RWPE1 (cell line): ENCODE measurements around the gene CYCS.
"Not testable (repeated sequence)": the region's sequence is repeated elsewhere in the genome, so short reads cannot be mapped to it uniquely, and the experiment has no call there.

Experiments
- CTCF ChIA-PET: fragments of 350-600 bp; sonication (Branson Sonifier 250); formaldehyde crosslinking; extraction: SDS; loops from one replicate; lab custom pipeline; 2021; lab: Yijun Ruan, JAX
- POLR2A ChIA-PET: fragments of 400-600 bp; formaldehyde crosslinking; extraction: SDS; loops from one replicate; lab custom pipeline; 2020; ENCODE audit warnings: antibody characterized with exemption; ENCODE audit not compliant: low non-redundant PET; lab: Yijun Ruan, JAX
- DNase-seq: peaks from one replicate; pipeline ENCODE4 v3.0.0; 2012; ENCODE audit warnings: low spot score
- H3K27ac ChIP-seq: fragments of 450-650 bp; 2 replicates; pipeline ENCODE4 v1.5.1; 2017
- TF ChIP-seq, protein P1 (sequence below): fragments of 450-650 bp; conservative IDR thresholded peaks from 2 replicates; pipeline ENCODE4 v1.5.1; 2017; ENCODE audit warnings: low read depth, mild to moderate bottlenecking

CYCS gene

DNA sequence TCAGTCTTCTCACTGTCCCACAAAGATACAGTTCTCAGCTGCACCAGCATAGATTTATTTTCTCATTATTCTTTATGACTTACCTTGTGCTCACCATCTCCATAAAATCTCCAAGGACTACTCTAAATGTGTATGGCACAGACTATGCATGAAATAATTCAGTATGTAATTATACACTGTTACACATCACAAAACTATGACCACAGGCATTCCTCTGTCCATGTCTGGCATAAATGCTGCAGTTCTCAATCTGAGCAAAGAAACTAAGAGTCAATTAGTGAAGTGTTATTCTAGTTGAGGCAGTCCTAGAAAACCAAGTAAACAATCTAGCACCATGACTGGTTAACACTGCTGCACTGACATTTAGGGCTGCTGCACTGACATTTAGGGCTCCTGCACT lies 2.7 kb downstream of the CYCS start:
- TF ChIP-seq, protein P1, sequence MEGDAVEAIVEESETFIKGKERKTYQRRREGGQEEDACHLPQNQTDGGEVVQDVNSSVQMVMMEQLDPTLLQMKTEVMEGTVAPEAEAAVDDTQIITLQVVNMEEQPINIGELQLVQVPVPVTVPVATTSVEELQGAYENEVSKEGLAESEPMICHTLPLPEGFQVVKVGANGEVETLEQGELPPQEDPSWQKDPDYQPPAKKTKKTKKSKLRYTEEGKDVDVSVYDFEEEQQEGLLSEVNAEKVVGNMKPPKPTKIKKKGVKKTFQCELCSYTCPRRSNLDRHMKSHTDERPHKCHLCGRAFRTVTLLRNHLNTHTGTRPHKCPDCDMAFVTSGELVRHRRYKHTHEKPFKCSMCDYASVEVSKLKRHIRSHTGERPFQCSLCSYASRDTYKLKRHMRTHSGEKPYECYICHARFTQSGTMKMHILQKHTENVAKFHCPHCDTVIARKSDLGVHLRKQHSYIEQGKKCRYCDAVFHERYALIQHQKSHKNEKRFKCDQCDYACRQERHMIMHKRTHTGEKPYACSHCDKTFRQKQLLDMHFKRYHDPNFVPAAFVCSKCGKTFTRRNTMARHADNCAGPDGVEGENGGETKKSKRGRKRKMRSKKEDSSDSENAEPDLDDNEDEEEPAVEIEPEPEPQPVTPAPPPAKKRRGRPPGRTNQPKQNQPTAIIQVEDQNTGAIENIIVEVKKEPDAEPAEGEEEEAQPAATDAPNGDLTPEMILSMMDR: no peak
- CTCF ChIA-PET: no interaction called here
- no peak overlapping the region for H3K27ac ChIP-seq
- DNase-seq: no peak
- POLR2A ChIA-PET: no interaction called here

DNA sequence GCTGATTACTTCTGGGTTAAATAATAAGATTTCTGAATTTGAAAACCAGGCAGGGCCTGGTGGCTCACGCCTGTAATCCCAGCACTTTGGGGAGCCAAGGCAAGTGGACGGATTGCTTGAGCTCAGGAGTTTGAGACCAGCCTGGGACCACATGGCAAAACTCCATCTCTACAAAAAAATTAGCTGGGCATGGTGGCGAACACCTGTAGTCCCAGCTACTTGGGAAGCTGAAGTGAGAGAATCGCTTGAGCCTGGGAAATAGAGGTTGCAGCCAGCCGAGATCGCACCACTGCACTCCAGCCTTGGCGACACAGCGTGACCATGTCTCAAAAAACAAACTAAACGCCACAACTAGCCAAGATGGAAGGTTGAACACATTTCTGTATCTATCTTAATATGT lies 3.5 kb downstream of the CYCS start:
- TF ChIP-seq, protein P1: no peak
- POLR2A ChIA-PET: no interaction called here
- H3K27ac ChIP-seq: no peak overlapping the region
- CTCF ChIA-PET: no interaction called here
- DNase-seq: no peak

DNA sequence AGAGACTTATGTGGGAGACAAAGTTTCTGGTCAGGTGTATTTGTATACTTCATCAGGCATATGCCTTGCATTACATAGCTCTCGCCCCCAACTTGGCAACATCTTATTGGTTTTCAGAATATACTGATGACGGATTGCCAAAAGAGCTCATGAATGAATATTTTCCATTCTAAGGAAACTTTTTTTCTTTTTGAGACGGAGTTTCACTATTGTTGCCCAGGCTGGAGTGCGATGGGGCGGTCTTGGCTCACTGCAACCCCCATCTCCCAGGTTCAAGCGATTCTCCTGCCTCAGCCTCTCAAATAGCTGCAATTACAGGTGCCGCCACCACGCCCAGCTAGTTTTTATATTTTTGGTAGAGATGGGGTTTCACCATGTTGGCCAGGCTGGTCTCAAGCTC lies 6.0 kb downstream of the CYCS start:
- ChIA-PET CTCF (no interaction called here), POLR2A (interaction anchor here (0.6 kb wide), 1 partner anchor 278 kb away, joined by 3 read pairs; no protein-coding TSS in a partner anchor)
- TF ChIP-seq, protein P1: no peak
- no peak for DNase-seq
- H3K27ac ChIP-seq: no peak overlapping the region

DNA sequence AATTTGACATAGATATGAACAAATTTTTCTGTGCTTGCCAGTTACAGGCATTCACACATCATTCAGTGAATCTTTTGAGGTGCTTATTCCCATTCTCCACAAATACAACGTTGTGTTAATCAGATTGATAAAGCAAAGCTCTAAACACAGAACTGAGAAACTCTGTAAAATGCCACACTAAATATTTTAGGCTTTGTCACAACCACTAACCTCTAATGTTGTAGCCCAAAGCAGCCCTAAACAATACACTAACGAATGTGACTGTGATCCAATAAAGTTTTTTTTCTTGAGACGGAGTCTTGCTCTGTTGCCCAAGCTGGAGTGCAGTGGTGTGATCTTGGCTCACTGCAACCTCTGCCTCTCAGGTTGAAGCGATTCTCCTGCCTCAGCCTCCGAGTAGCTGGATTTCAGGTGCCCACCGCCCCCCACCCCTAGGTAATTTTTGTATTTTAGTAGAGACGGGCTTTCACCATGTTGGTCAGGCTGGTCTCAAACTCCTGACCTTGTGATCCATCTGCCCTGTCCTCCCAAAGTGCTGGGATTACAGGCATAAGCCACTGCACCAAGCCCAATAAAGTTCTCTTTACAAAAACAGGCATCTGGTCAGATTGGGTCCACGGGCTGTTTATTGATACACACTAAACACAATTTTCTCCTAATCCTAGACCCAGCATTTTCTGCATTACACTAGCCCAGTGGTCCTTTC lies 6.9 kb downstream of the CYCS start:
- DNase-seq: no peak
- no peak overlapping the region for H3K27ac ChIP-seq
- POLR2A ChIA-PET: no interaction called here
- TF ChIP-seq, protein P1: no peak
- CTCF ChIA-PET: interaction anchor here (0.6 kb wide), 1 partner anchor 48 kb away, joined by 6 read pairs; no protein-coding TSS in a partner anchor

DNA sequence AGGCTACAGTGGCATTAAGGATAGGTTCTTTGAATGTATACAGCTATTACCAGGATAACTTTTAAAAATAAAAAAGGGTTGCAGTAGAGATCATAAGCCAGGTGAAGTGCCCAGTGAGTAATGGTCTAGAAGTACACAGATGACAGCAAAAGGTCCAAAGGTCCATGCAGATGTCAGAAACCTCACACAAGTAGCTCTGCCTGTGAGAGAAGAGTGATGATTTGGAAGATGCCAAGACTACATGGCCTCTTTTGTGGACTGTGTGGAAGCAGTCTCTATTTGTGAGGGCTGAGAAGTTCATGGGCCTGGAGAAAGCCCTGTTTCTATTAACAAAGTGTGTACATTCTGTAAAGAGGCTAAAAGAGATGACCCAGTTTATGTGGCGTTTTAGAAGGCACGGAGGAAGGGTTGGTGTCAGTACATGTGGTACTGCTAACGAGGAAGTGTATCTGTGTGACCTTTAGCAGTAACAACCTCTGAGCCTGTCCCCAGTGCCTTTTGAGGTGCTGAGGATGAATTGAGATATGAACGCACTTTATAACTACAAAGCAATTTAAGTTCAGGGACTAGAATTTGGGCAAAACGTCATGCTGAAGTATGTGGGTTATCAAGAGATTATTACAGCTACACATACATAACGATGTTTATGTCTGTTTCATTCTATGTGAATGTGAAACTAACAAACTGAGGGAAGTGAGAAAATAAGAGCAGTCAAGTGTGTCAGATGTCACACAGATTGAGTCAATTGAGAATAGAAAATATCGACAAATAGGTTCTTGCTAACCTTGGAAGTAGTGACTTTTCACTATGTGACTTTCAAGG lies 7.6 kb downstream of the CYCS start:
- TF ChIP-seq, protein P1: no peak
- H3K27ac ChIP-seq: no peak overlapping the region
- no peak for DNase-seq
- ChIA-PET CTCF (interaction anchor here (0.6 kb wide), 2 partner anchors 9 to 47 kb away, joined by 3 to 6 read pairs; no protein-coding TSS in a partner anchor), POLR2A (no interaction called here)

DNA sequence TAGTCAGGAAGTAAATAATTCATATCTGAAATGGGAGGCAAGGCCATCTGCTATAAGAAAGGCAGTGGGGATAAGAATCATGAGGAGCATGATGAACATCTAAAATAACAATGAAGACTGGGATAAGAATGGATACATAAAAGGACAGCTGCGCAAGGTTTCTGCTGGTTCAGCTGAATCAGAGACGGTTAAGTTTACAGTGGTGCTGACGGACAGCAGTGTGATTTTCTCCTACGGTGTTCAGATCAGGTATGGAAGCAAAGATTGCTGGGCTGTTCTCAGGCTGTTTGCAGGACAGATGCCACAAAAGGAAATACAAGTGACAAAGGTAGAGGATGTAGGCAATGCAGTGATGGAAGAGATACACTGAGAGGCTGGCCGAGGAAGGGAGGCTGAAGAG lies 8.4 kb downstream of the CYCS start:
- TF ChIP-seq, protein P1: no peak
- POLR2A ChIA-PET: no interaction called here

DNA sequence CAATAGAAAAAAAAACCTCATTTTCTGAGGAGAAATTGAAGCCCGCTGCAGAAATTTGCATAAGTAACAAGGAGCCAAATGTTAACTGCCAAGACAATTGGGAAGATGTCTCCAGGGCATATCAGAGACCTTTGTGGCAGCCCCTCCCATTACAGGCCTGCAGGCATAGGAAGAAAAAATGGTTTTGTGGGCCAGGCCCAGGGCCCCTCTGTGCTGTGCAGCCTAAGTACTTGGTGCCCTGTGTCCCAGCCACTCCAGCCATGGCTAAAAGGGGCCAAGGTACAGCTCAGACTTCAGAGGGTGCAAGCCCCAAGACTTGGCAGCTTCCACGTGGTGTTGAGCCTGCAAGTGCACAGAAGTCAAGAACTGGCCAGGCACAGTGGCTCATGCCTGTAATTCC lies 14.5 kb downstream of the CYCS start:
- H3K27ac ChIP-seq, CTCF ChIA-PET, DNase-seq, POLR2A ChIA-PET: not testable (repeated sequence)

More for the DNA sequence above, 8.4 kb downstream of the CYCS start:
- H3K27ac ChIP-seq: no peak overlapping the region
- CTCF ChIA-PET: interaction anchor here (0.6 kb wide), 1 partner anchor 8 kb away, joined by 3 read pairs; no protein-coding TSS in a partner anchor
- no peak for DNase-seq
